GM18511 (cell line): ENCODE measurements around the gene VPS37C.

Experiments used
- ATAC-seq: cut with Tn5 transposase; IDR thresholded peaks from one replicate; pipeline ENCODE4 v1.9.1; 2021; ENCODE audit warnings: mild to moderate bottlenecking, moderate library complexity; ENCODE audit not compliant: unreplicated experiment

Gene VPS37C

DNA sequence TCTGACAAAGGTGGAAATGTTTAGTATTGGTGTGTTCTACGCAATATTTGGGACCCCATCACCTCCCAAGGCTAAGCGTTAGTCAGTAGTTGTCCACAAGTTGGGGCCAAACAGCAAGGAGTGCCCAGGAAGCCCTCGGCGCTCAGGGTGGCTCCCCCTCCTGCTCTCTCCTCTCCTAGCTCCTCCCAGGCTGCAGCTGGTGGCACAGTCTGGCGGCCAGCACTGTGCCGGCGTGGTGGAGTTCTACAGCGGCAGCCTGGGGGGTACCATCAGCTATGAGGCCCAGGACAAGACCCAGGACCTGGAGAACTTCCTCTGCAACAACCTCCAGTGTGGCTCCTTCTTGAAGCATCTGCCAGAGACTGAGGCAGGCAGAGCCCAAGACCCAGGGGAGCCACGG is 42.2 kb downstream of the VPS37C start:
- ATAC-seq: no peak

DNA sequence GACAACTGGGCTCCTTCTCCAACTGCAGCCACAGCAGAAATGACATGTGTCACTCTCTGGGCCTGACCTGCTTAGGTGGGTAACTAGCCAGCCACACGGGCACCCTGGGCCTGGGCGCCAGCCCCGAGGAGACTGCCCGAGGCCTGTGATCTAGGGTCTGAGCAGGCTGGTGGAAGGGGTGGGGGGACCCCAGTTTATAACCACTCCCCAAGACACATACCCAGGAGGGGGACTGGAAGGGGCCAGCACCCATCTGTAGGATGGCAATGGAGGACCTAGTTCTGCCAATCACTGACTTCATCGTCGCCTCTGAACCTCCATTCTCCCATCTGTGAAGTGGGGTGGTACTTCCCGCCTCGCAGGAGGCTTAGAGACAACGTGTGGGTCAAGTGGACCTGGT is 42.8 kb downstream of the VPS37C start:
- ATAC-seq: no peak

DNA sequence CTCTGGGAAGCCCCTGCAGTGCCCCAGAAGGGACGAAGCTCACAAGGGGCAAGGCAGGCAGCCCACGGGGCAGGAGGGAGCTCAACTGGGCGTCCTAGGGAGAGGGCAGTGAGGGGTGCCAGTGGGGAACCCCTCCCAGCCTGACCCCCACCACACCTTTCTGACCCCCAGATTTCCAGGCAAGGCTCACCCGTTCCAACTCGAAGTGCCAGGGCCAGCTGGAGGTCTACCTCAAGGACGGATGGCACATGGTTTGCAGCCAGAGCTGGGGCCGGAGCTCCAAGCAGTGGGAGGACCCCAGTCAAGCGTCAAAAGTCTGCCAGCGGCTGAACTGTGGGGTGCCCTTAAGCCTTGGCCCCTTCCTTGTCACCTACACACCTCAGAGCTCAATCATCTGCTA is 43.2 kb downstream of the VPS37C start:
- no peak for ATAC-seq

DNA sequence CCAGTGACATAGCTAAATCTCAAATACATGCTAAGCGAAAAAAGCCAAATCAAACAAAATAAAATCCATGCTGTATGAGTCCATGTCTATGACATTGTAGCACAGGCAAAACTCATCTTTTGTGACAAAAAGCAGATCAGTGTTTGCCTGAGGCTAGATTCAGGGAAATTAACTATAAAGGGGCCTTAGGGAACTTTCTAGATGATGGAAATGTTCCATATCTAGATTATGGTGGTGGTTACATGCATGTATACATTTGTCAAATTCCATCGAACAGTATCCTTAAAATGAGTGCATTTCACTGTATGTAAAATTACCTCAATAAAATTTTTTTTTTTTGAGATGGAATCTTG is 44.1 kb downstream of the VPS37C start:
- ATAC-seq: no peak

DNA sequence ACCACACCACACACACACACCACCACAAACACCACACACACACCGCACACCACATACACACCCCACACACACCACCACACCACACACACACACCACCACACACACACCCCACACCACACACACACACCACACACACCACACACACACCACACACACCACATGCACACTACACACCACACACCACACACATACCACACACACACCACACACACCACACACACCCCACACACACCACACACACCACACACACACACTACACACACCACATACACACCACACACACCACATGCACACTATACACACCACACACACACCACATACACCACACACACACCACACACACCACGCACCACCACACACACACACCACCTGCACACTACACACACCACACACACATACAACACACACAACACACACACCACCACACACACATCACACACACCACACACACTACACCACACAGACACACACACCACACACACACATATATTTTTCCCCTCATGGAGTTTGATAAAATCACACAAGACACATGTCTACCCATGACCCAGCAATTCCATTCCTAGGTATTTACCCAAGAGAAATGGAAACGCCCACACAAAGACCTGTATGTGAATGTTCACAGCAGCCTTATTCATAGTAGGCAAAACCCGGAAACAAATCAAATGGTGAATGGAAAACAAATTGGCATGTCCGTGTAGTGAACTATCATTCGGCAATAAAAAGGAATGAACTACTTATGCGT is 44.6 kb downstream of the VPS37C start:
- no peak for ATAC-seq

DNA sequence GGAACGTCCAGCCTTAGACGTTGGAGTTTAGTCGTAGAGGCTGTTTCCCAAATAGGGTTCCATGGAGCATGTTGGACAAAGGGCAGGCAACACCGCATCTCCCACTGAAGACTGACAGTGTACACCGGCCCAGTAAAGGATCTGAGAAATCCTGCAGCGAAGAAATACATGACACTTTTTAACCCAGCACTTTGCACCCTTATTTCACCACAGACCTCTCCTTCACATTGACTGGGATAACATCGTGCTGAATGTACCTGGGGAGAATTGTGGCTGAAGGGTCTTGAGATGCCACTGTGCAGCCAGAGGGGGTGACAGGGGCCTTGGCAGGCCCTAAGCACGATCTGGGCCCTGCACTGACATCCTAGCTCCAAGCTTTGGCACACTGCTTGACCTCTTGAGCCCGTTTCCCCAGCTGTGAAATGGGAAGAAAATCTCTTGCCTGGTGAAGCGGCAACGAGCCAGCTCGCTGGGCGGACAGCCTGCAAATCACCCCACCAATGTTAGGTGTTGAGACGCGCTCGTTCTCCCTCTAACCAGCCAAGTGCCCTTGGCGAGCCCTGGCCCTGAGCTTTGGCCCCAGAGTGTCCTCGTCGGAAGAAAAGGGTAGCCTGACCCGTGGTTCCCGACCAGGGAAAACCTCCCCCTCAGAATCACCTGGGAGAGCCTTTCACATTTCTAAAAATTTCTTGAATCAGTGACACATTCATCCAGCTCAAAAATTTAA is 45.6 kb downstream of the VPS37C start:
- no peak for ATAC-seq

DNA sequence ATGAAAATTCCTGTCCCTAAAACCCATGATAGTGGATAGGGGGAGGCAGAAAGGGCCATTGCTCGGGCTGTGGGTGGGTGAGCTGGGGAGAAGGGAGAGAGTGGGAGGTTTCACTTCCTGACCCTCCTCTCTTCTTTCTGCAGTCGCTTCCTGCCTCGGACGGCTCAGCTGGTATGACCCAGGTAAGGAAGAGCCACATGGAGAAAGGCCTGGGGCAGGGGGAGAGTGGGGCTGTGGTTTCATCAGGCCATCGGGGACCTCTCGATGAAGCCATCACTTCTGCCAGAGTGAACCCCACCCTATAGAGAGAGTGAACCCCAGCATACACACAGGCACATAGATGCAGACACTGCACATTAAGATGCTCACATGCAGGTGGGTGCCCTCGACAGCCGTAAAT is 46.3 kb downstream of the VPS37C start:
- no peak for ATAC-seq

DNA sequence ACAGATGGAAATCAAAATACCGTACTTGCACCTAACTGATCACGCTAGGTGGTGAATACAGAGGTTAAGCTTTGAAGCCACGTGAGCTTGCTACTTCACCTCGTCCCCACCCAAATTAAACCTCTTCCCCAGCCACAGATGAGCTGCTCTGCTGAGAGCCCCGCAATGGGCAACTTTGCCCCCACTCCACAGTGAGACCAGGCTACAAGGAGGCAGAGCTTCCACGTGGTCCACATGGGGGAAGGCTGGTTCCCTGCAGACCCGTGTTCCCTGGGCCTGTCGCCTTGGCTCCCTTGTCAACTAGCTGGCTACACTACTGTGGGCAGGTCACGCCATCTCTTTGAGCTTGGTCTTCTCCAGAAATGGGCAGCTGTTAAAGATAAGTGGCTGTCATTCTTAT is 48.0 kb downstream of the VPS37C start:
- no peak for ATAC-seq

DNA sequence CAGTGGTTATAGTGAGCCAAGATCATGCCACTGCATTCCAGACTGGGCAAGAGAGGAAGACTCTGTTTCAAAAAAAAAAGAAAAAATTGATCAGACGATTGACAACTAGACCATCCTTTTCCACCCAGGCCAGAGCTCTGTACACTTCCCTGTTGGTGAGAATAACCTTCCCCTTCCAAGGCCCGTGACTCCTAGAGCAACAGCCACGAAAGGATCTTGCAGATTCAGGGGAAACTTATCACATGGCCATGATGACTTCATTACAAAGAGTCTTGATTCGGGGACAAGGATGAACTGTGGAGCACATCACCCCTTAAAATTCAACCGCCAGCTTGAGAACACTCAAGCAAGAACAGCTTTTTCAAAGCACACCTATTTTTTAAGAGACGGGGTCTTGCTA is 48.7 kb downstream of the VPS37C start:
- no peak for ATAC-seq

DNA sequence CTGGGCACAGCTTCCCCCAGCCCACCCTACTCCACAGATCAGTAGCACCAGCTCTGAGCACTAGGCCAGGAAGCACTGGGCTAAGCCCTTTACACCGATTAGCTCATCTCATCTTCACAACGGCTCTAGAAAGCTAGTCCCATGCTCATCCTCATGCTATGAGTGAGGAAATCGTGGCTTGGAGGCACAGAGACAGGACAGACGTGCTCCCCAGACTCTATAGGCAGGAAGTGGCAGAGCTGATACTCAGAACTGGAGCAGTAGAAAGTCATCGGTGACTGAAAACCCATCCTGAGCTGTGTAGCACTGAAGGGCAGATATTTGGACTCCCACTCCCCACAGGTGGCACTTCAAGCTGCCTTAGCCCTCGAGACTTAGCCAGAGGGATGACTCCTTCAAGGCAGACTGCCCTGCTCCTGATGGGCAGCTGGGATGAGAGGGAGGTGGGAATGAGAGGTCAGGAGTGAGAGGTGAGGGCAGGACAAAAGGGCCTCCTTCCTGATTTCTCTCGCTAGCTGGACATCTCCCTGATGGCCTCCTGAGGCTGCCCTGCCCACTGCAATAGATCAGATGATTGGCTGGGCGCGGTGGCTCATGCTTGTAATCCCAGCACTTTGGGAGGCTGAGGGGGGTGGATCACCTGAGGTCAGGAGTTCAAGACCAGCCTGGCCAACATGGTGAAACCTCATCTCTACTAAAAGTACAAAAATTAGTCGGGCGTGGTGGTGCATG is 49.3 kb downstream of the VPS37C start:
- no peak for ATAC-seq

DNA sequence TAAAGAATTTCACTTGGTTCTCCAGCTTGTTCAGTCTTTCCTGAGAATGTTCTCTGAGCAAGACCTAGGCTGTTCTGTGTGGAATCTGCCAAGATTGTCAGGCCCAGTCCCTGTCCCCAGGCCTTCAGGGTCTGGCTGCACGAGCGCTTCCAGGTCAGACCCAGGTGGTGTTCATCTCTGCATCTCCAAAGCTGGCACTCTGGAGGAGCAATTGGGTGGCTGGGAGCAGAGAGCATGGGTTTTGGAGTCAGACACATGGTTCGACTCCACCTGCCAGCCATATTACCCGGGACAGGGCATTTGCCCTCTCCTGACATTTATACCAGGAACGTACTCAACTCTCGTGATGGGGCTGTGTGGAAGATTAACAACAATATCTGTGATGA is 50.2 kb downstream of the VPS37C start:
- no peak for ATAC-seq

DNA sequence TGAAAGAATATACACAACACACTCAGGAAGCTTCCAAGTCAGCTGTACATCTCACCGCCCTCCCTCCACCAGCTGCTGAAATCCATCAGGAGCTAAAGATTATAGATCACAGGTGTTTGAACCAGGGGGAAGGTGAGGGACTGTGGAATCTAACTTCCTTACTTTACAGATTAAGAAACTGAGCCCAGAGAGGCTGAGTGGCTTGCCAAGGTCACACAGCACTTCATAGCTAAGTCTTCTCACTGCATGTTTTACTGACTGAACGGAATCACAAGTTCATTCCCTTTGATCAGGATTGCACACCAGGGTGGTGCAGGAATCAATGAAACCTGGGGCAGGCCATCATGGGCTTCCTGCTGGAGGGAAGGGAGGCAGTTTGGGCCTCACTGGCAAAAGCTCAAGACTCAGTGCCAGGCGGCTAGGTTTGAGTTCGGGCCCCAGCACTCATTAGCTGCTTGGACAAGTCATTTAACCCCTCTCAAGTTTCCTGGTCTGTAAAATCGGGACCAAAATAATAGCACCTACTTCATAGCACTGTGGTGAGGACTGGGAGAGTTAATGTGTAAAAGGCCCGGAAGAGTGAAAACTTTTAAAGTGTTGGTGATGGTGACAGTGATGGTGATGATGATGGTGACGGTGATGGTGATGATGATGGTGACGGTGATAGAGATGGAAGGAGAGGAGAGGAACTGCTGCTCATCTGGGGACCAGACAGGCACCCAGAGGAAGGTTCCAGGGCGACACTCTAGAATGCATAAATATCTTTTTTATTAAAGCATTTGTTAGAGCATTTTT is 50.8 kb downstream of the VPS37C start:
- no peak for ATAC-seq

DNA sequence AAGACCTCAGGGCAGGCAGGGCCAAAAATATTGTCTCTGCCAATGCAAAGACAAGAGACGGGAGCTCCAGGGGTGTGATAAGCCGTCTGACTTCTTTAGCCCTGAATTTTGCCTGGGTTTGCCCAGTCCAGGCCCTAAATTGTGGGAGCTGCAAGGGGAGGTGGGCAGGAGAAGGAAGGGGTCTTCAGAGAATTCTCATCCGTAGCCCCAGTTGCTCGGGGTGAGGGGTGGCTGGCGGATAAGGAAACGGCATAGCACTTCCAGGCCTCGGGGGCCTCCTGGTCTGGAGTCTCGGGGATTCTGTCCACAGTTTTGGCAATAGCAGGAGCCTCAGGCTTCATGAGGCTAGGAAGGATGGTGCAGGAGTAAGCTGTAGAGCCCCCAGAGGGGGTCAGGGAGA is 51.6 kb downstream of the VPS37C start:
- ATAC-seq: no peak

DNA sequence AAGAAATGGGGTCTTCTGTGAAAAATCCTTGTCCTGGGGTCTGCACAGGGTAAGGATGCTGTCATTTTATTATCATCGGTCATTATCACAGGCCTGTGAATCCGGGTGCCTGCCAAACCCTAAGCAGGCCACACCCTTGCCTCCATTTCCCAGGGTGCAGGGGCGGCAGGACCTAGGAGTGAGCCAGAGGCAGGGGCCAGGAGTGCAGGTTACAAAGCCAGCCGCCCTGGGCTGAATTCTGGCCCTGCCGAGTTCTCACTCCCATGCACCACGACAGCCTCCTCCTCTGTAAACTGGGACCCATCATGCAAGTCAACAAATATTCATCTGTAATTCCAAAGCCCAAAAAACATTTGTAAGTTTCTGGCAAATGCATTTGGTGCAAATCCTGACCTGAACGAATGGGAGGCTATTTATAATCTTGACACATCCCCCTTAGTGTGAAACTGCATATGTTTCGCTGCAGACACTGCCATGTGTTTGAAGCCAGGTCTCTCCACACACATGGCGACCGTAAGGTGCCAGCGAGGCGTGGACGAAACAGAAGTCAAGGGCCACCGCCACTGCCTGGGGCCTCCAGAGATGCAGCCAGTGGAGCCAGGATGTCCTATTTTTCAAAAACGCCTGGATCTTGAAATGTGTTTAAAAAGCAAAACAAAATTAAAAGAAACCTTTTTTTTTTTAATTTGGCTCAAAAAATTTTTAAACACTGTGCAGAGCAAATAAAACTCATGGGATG is 52.2 kb downstream of the VPS37C start:
- no peak for ATAC-seq

DNA sequence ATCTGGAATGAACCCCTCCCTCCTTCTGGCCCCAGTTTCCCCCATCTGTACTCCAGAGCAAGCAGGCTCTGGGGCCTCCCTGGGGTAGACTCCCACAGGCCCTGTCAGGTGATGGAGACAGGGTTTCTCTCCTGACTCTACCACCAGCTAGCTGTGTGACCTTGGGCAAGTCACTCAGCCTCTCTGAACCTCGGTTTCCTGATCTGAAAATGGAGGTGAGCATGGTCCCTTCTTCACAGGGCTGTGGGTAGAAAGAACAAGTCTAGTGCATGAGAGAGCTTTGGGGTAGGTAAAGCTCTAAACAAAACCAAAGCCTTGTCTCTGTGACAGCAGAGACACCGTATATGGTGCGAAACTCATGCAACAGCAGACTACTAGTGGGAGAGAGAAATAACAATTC is 53.3 kb downstream of the VPS37C start:
- no peak for ATAC-seq

DNA sequence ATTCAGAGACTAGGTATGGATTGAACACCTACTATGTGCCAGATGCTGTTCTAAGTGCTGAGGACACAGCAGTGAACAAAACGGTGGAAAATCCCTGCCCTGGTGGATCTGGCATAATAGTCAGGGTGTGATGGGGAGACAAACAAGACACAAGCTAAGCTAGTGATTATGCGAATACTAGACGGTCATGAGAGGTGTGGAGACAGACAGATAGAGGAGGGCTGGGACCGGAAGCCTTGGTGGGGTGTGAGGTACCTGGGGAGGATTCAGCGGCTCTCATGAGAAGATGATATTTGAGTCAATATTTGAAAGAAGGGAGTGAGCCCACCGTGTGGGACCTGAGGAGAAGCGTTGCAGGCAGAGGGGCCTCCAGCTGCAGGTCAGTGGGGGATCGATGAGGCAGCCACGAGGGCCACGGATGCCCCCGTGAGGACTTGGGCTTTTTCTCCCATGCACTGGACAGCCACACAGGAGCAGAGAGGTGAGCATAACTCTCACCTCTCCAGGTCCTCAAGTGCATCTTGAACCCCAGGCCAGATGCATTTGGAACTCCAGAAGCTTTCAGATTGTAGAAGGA is 54.2 kb downstream of the VPS37C start:
- ATAC-seq: no peak

DNA sequence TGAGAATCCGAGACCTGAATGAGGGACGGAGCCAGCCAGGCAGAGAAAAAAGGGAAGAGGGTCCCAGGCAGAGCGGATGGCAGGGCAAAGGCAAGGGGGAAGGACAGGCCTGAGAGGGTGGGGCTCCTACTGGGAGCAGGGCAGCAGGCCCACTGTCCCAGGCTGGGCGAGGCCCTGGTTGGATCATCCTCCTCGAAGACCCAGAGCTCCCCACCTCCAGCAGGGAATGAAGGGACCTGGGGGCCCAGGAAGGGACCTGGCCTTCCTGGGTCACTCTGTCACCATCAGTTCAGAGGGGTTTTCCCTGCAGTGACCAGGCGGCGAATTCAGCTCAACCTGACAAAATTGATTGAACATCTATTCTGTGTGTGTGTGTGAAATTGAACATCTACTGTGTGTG is 54.9 kb downstream of the VPS37C start:
- no peak for ATAC-seq

DNA sequence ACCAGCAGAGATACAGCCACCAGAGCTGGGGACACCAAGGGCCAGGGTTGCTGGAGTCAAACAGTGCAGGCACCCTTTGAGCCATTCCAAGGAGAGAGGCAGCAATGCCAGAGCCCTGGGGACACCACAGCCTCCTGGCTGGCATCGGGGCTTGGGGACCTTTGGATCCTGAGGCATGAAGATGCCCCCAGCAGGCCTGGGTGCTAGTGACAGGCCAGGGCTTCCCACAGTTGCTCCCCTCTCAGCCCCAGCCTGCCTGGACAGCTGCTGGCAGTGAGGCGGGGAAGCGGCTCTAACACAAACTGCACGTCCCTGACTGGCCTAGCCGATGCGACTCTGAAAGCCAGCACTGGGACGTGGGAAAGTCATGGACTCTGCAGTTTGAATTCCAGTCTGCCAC is 56.3 kb downstream of the VPS37C start:
- no peak for ATAC-seq

DNA sequence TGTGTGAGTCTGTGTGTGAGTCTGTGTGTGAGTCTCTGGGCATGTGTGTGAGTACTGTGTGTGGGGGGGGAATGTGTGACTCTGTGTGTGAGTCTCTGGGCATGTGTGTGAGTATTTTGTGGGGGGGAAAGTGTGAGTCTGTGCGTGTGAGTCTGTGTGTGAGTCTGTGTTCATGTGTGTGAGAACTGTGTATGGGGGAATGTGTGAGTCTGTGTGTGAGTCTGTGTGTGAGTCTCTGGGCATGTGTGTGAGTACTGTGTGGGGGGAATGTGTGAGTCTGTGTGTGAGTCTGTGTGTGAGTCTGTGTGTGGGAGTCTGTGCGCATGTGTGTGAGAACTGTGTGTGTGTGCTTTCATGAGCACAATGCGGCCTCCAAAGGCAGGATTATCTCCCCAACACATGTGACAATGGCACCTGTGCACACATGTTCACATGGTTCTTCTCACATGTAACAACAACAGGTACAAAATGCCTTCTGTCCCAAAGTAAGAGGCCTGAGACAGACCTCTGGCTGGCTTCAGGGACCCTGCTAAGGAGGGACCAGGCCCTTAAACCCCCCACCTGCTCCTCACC is 57.3 kb downstream of the VPS37C start:
- ATAC-seq: no peak
